B cell (primary cell): ENCODE measurements around the gene PIAS4. TPM values are rescaled to one million over a fixed set of nuclear protein-coding genes. Genes with fewer than 3 reads are reported as not detected.

ENCODE experiments used
- ATAC-seq: fragments of 200-7000 bp; cut with Tn5 transposase; one replicate; pipeline ENCODE4 v1.10.0; 2021; ENCODE audit warnings: low read depth, mild to moderate bottlenecking, moderate number of reproducible peaks, moderate library complexity
- CTCF ChIA-PET: fragments of 350-600 bp; sonication (Branson Sonifier 250); formaldehyde crosslinking; loops from one replicate; lab custom pipeline; 2021; ENCODE audit warnings: antibody characterized with exemption, inconsistent platforms; lab: Charles Lee
- POLR2A ChIA-PET: fragments of 350-600 bp; sonication (Branson Sonifier 250); formaldehyde crosslinking; loops from one replicate; lab custom pipeline; 2021; ENCODE audit warnings: antibody characterized with exemption; lab: Charles Lee
- DNase-seq: peaks from one replicate; pipeline ENCODE4 v3.0.0; 2013
- H2AFZ ChIP-seq: 2 replicates; pipeline ENCODE4 v1.6.1; 2012; ENCODE audit warnings: mild to moderate bottlenecking, low read depth, low read length; ENCODE audit not compliant: insufficient read depth, poor library complexity, severe bottlenecking
- H3K27ac ChIP-seq, 2 donors: 1 replicate in 1 of 2; 2 replicates in 1 of 2; pipeline ENCODE4 v1.5.1; 2012 to 2013; ENCODE audit warnings: low read length in 2 of 2, mild to moderate bottlenecking in 2 of 2, moderate library complexity in 1 of 2
- H3K27me3 ChIP-seq, 4 experiments: fragments of 200-600 bp in 1 of 4; sonication (generic) in 1 of 4; replicated peaks in 1 of 4; 1 replicate in 2 of 4; 2 replicates in 2 of 4; pipeline versions ENCODE4 v1.6.1 to v1.7.0; 2013 to 2016; ENCODE audit warnings: low read length in 3 of 4, mild to moderate bottlenecking in 2 of 4, mixed read lengths in 1 of 4, moderate library complexity in 1 of 4; ENCODE audit not compliant: insufficient read depth in 4 of 4, control insufficient read depth in 3 of 4; ENCODE audit errors: control extremely low read depth in 1 of 4
- H3K36me3 ChIP-seq, 2 experiments: replicated peaks in 1 of 2; 1 replicate in 1 of 2; 2 replicates in 1 of 2; pipeline versions ENCODE4 v1.6.1 to v1.7.1; 2013; ENCODE audit warnings: low read length in 1 of 2; ENCODE audit not compliant: insufficient read depth in 2 of 2, control insufficient read depth in 1 of 2; ENCODE audit errors: control extremely low read depth in 1 of 2, extremely low read depth in 1 of 2
- H3K4me1 ChIP-seq, 2 donors: fragments of 200-600 bp in 1 of 2; sonication (generic) in 1 of 2; 1 replicate in 1 of 2; 2 replicates in 1 of 2; pipeline versions ENCODE4 v1.5.1 to v1.6.1; 2013 to 2017; ENCODE audit warnings: low read length in 2 of 2; ENCODE audit not compliant: control insufficient read depth in 2 of 2, insufficient read depth in 2 of 2
- H3K4me2 ChIP-seq: replicated peaks from 2 replicates; pipeline ENCODE3; 2012; ENCODE audit warnings: mild to moderate bottlenecking, low read depth, low read length; ENCODE audit not compliant: poor library complexity, severe bottlenecking
- H3K4me3 ChIP-seq, 5 experiments: fragments of 200-600 bp in 1 of 5; sonication (generic) in 1 of 5; 1 replicate in 3 of 5; 2 replicates in 2 of 5; pipeline versions ENCODE4 v1.5.1 to v1.7.0; 2011 to 2016; ENCODE audit warnings: low read length in 4 of 5, mild to moderate bottlenecking in 4 of 5, low read depth in 2 of 5, control low read depth in 1 of 5, moderate library complexity in 1 of 5; ENCODE audit not compliant: insufficient read depth in 1 of 5; ENCODE audit errors: control extremely low read depth in 1 of 5, extremely low read depth in 1 of 5
- H3K79me2 ChIP-seq: fragments of 200-600 bp; sonication (generic); one replicate; pipeline ENCODE4 v1.6.0; 2016; ENCODE audit warnings: low read length; ENCODE audit not compliant: control insufficient read depth, insufficient read depth
- H3K9ac ChIP-seq: fragments of 200-600 bp; sonication (generic); 2 replicates; pipeline ENCODE4 v1.6.1; 2017; ENCODE audit warnings: mild to moderate bottlenecking, low read length, moderate library complexity
- H3K9me3 ChIP-seq, 3 donors: one replicate each; pipeline versions ENCODE4 v1.6.1 to v1.7.1; 2013; ENCODE audit warnings: low read length in 2 of 3; ENCODE audit not compliant: control insufficient read depth in 2 of 3, insufficient read depth in 1 of 3; ENCODE audit errors: control extremely low read depth in 1 of 3
- H4K20me1 ChIP-seq: 2 replicates; pipeline ENCODE4 v1.6.0; 2012; ENCODE audit warnings: mild to moderate bottlenecking, low read length; ENCODE audit not compliant: insufficient read depth, control insufficient read depth, poor library complexity, severe bottlenecking
- H3K27ac Mint-ChIP-seq: one replicate; pipeline ENCODE4 v1.8.0; 2021; ENCODE audit warnings: mixed read lengths
- H3K27me3 Mint-ChIP-seq: one replicate; pipeline ENCODE4 v1.8.0; 2021; ENCODE audit warnings: mixed read lengths
- H3K4me1 Mint-ChIP-seq: one replicate; pipeline ENCODE4 v1.8.0; 2021; ENCODE audit warnings: mixed read lengths
- H3K4me3 Mint-ChIP-seq: one replicate; pipeline ENCODE4 v1.8.0; 2021; ENCODE audit warnings: mixed read lengths
- H3K9me3 Mint-ChIP-seq: one replicate; pipeline ENCODE4 v1.8.0; 2022; ENCODE audit warnings: mixed read lengths; ENCODE audit not compliant: insufficient read depth
- EZH2 ChIP-seq: IDR thresholded peaks from 2 replicates; pipeline ENCODE4 v1.6.1; 2012; ENCODE audit warnings: borderline replicate concordance, low read depth, mild to moderate bottlenecking, moderate library complexity, low read length; ENCODE audit not compliant: insufficient read depth, poor library complexity, severe bottlenecking
- WGBS: methylation state at CpG from one replicate; pipeline ENCODE4 v1.1.5; 2013; ENCODE audit warnings: missing lambda C conversion rate; ENCODE audit not compliant: insufficient coverage; 5-methylcytosine and 5-hydroxymethylcytosine counted together
- intact Hi-C: fragments of 100-400 bp; cut with micrococcal nuclease; formaldehyde crosslinking; loops from one replicate; pipeline ENCODE4 v1.10.0; 2022
- polyA plus RNA-seq: library from polyadenylated mRNA; depleted of rRNA; stranded (reverse); fragments of >200 nt; gene quantifications from 2 replicates; pipeline ENCODE4 v1.2.3, GENCODE V29; 2012
- total RNA-seq, 2 donors: library from RNA; stranded (reverse); fragments of 120-200 nt in 1 of 2; gene quantifications; 1 replicate in 1 of 2; 2 replicates in 1 of 2; pipeline versions ENCODE4 v1.2.3 to v1.2.4, GENCODE V29; 2013 to 2022
- TF ChIP-seq, protein P1 (sequence below): fragments of 200-600 bp; IDR thresholded peaks from one replicate; pipeline ENCODE4 v1.8.0; 2022; ENCODE audit warnings: antibody characterized with exemption, mild to moderate bottlenecking

PIAS4 gene
- total and polyA plus RNA-seq, 2 donors (not counting 1 experiment from before 2014, with no cell fraction given) = 13.7 to 56.8 TPM

DNA sequence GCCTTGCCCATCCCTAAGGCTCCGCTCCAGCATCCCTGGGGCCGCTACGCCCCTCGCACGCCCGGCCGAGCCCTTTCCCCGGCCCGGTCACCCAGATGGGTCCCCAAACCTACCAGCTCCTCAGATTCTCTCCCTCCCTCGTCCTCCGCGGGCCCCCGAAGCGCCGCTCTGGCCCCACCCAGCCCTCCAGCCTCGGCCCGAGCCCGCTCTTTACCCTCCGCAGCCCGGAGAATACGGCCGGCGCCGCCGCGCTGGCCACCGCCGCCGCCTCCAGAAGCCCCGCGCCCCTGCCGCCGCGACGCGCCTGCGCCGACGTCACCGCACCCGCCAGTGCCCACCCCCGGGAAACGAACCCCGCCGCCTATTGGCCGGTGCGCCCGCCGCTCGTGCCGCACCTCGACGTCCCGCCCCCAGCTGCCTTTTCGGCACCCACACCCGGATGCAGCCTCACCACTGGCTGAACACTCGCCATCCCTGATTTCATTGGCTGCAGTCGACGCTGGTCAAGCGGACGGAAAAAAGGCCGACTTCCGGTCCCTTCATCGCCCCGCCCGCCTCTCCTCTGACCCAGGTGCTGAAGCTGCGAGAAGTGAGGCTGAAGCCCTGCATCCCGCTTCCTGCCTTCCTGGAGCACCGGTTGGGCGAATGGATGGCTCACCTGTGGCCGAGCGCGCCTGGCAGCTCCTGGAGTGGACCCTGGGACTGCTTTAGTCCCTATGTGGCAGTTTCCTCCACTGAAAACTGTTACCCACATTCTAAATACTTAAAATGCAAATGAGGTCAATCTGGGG lies 36.5 kb upstream of the PIAS4 start, which contains the start of gene DAPK3:
DAPK3 (minus strand) TSS at position 292 of the 791 bp plus-strand sequence. CDS start 1,364 bp downstream, outside the sequence.
- Histone ChIP-seq H4K20me1 (peaks cover 49% of the 10 kb centered on the region), H3K27me3 (no peaks in the 10 kb centered on the region), H2AFZ (peak within 1 kb of the TSS; percentile 90), H3K4me3 (peak within 1 kb of the TSS; percentile 41 to 93 (median 80)), H3K36me3 (peaks cover 2 to 23% of the 10 kb centered on the region in 2 experiments), H3K9me3 (no peaks in the 10 kb centered on the region), H3K79me2 (peaks cover 39% of the 10 kb centered on the region), H3K27ac (peak within 1 kb of the TSS; percentile 63 to 85), H3K4me2 (peak within 1 kb of the TSS; percentile 99), H3K4me1 (peaks cover 14 to 18% of the 10 kb centered on the region in 2 donors), H3K9ac (peak within 1 kb of the TSS; percentile 96)
- TF ChIP-seq, protein P1, sequence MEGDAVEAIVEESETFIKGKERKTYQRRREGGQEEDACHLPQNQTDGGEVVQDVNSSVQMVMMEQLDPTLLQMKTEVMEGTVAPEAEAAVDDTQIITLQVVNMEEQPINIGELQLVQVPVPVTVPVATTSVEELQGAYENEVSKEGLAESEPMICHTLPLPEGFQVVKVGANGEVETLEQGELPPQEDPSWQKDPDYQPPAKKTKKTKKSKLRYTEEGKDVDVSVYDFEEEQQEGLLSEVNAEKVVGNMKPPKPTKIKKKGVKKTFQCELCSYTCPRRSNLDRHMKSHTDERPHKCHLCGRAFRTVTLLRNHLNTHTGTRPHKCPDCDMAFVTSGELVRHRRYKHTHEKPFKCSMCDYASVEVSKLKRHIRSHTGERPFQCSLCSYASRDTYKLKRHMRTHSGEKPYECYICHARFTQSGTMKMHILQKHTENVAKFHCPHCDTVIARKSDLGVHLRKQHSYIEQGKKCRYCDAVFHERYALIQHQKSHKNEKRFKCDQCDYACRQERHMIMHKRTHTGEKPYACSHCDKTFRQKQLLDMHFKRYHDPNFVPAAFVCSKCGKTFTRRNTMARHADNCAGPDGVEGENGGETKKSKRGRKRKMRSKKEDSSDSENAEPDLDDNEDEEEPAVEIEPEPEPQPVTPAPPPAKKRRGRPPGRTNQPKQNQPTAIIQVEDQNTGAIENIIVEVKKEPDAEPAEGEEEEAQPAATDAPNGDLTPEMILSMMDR = no peak
- TF ChIP-seq EZH2 = no peak
- no peaks in the 10 kb centered on the region for H3K9me3 Mint-ChIP-seq
- ATAC-seq (peak; percentile 97), DNase-seq (peak; percentile 93)
- peak within 1 kb of the TSS; percentile 91 for H3K27ac Mint-ChIP-seq
- peaks cover 25% of the 10 kb centered on the region for H3K4me1 Mint-ChIP-seq
- peak within 1 kb of the TSS; percentile 94 for H3K4me3 Mint-ChIP-seq
- CTCF ChIA-PET = interaction anchor here (0.6 to 2.0 kb wide), 8 partner anchors 11 to 211 kb away, joined by 3 to 10 read pairs (median 5); partner anchors contain the start of gene EEF2
- H3K27me3 Mint-ChIP-seq = no peaks in the 10 kb centered on the region
- whole genome bisulfite sequencing = under 1% methylated on average over 70 of the region's 73 CpGs
- intact Hi-C loops = loop anchor here (2.0 kb wide), 2 partner anchors 14 to 212 kb away; partner anchors contain the start of genes ANKRD24, EEF2 and SIRT6
- POLR2A ChIA-PET = interaction anchor here (0.5 to 2.2 kb wide), 9 partner anchors 14 to 252 kb away, joined by 3 to 20 read pairs (median 4); partner anchors contain the start of genes EEF2 and MRPL54
